Endothelial cell (in vitro differentiated cells): Measurements from ENCODE around the gene RNASEH2A. TPM values are rescaled to one million over a fixed set of nuclear protein-coding genes. Genes with fewer than 3 reads are reported as not detected.

Source experiments
- DNase-seq: peaks from one replicate; pipeline ENCODE4 v3.0.0; 2021; ENCODE audit warnings: low spot score
- H3K27ac Mint-ChIP-seq: one replicate; pipeline ENCODE4 v1.8.0; 2021; ENCODE audit warnings: mixed read lengths, inconsistent platforms; ENCODE audit not compliant: unreplicated experiment
- H3K27me3 Mint-ChIP-seq: one replicate; pipeline ENCODE4 v1.8.0; 2021; ENCODE audit warnings: mild to moderate bottlenecking, moderate library complexity, mixed read lengths, inconsistent platforms; ENCODE audit not compliant: unreplicated experiment
- H3K36me3 Mint-ChIP-seq: one replicate; pipeline ENCODE4 v1.8.0; 2021; ENCODE audit warnings: mild to moderate bottlenecking, low read depth, mixed read lengths, inconsistent platforms; ENCODE audit not compliant: unreplicated experiment
- H3K4me1 Mint-ChIP-seq: one replicate; pipeline ENCODE4 v1.8.0; 2021; ENCODE audit warnings: mild to moderate bottlenecking, mixed read lengths, inconsistent platforms; ENCODE audit not compliant: unreplicated experiment
- H3K4me3 Mint-ChIP-seq: one replicate; pipeline ENCODE4 v1.8.0; 2021; ENCODE audit warnings: mild to moderate bottlenecking, mixed read lengths, inconsistent platforms; ENCODE audit not compliant: unreplicated experiment
- H3K9me3 Mint-ChIP-seq: one replicate; pipeline ENCODE4 v1.8.0; 2021; ENCODE audit warnings: mixed read lengths, inconsistent platforms; ENCODE audit not compliant: unreplicated experiment
- total RNA-seq: library from RNA; stranded (reverse); fragmentation: NEBNext Ultra II Directional; extraction: Animal tissue kit (Norgen Biotek cat#: 25700); gene quantifications from one replicate; pipeline ENCODE4 v1.2.1, GENCODE V29; 2021; ENCODE audit not compliant: unreplicated experiment
- TF ChIP-seq, protein P1 (sequence below): fragments of 200-600 bp; sonication (generic); IDR thresholded peaks from one replicate; pipeline ENCODE4 v1.5.0; 2021; ENCODE audit warnings: antibody characterized with exemption; ENCODE audit not compliant: unreplicated experiment

Gene RNASEH2A
- total RNA-seq, 1 donor from 2014 or later, result 26.9 TPM

DNA sequence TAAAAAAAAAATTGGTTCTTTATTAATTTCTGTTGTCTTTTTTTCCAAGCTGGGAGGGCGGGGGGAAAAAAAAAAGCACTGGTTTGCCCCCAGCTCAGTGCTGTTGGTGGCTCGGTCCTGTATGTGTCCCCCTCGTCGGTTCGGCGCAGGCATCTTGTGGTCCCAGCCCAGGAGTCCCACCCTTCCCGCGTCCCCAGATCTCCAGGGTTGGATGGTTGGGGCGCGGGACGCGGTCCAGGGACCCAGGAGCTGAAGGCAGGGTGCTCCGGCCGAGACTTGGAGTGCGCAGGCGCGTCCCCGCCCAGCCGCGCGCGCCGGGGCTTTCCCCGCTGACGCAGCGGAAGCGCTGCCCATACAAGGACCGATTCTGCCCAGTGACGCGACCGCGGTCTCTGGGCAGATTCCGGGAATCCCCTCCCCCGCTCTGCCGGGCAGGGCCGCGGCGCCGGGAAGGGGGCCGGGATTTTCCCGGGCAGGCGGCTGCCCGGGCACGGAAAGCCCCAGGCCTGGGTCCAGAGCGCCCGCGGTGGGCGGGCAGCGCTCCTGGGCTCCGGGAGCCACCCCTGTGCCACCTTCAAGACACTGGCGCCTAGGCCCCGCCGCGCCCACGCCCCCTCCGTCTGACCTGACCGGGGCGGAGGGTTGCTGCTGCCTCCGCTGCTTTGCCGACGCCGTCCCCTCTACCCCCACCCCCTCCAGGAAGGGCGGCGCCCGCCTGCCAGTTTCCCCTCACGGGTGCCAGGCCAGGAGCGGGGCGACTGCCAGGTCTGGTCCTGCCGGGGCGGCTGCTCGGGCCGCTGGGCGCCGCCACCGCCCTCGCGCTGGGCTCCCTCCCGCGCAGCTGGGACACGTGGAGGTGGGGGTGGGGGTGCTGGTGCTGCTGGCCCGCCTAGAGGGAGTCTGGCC is 12.8 kb upstream of the RNASEH2A start:
- peaks cover 21% of the 10 kb centered on the region for H3K4me1 Mint-ChIP-seq
- DNase-seq, result peak; percentile 92
- H3K27ac Mint-ChIP-seq, result peak overlapping the region; percentile 74
- TF ChIP-seq, protein P1, sequence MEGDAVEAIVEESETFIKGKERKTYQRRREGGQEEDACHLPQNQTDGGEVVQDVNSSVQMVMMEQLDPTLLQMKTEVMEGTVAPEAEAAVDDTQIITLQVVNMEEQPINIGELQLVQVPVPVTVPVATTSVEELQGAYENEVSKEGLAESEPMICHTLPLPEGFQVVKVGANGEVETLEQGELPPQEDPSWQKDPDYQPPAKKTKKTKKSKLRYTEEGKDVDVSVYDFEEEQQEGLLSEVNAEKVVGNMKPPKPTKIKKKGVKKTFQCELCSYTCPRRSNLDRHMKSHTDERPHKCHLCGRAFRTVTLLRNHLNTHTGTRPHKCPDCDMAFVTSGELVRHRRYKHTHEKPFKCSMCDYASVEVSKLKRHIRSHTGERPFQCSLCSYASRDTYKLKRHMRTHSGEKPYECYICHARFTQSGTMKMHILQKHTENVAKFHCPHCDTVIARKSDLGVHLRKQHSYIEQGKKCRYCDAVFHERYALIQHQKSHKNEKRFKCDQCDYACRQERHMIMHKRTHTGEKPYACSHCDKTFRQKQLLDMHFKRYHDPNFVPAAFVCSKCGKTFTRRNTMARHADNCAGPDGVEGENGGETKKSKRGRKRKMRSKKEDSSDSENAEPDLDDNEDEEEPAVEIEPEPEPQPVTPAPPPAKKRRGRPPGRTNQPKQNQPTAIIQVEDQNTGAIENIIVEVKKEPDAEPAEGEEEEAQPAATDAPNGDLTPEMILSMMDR, result no peak
- H3K4me3 Mint-ChIP-seq, result peak overlapping the region; percentile 92
- no peaks in the 10 kb centered on the region for H3K9me3 Mint-ChIP-seq
- H3K36me3 Mint-ChIP-seq, result no peaks in the 10 kb centered on the region
- H3K27me3 Mint-ChIP-seq, result peaks cover 28% of the 10 kb centered on the region

- no peak for DNase-seq
- TF ChIP-seq, protein P1, result no peak
- Mint-ChIP-seq H3K27me3 (peaks cover 25% of the 10 kb centered on the region), H3K36me3 (no peaks in the 10 kb centered on the region), H3K4me3 (peak overlapping the region; percentile 83), H3K27ac (peak overlapping the region; percentile 58), H3K4me1 (peaks cover 15% of the 10 kb centered on the region), H3K9me3 (no peaks in the 10 kb centered on the region)
Observed at GRCh38 chr19:12794196-12794941, 12.0 kb upstream of the RNASEH2A start.

DNA sequence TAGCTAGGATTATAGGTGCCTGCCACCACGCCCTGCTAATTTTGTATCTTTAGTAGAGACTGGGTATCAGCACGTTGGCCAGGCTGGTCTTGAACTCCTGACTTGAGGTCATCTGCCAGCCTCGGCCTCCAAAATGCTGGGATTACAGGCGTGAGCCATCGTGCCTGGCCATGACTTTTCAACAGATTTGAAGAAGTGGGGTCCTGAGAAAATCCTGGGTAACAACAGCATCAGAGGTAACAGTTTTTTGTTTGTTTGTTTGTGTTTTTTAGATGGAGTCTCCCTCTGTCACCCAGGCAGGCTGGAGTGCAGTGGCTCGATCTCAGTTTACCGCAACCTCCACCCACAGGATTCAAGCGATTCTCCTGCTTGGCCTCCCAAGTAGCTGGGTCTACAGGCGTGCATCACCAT is 11.4 kb upstream of the RNASEH2A start:
- no peak for DNase-seq
- H3K4me1 Mint-ChIP-seq, result peaks cover 15% of the 10 kb centered on the region
- H3K36me3 Mint-ChIP-seq, result no peaks in the 10 kb centered on the region
- peak overlapping the region; percentile 83 for H3K4me3 Mint-ChIP-seq
- H3K27ac Mint-ChIP-seq, result no peak overlapping the region
- TF ChIP-seq, protein P1, result no peak
- peaks cover 27% of the 10 kb centered on the region for H3K27me3 Mint-ChIP-seq
- no peaks in the 10 kb centered on the region for H3K9me3 Mint-ChIP-seq

- TF ChIP-seq, protein P1, result peak; percentile 91
- DNase-seq, result peak; percentile 77
- Mint-ChIP-seq H3K9me3 (no peaks in the 10 kb centered on the region), H3K27ac (no peak overlapping the region), H3K4me1 (peaks cover 13% of the 10 kb centered on the region), H3K4me3 (no peak overlapping the region), H3K27me3 (peaks cover 18% of the 10 kb centered on the region), H3K36me3 (peaks cover 3% of the 10 kb centered on the region)
Observed at GRCh38 chr19:12796146-12797071, 10.0 kb upstream of the RNASEH2A start.
